GM12878 (cell line): ENCODE measurements around the gene TMCO1. TPM values are rescaled to one million over a fixed set of nuclear protein-coding genes. Genes with fewer than 3 reads are reported as not detected.
"Not testable (repeated sequence)": the region's sequence is repeated elsewhere in the genome, so short reads cannot be mapped to it uniquely, and the experiment has no call there.

Source experiments
- ATAC-seq: fragments of 200-7000 bp; cut with Tn5 transposase; 3 replicates; pipeline ENCODE4 v1.9.1; 2020; ENCODE audit warnings: mild to moderate bottlenecking, moderate library complexity
- BruUV-seq: library from RNA; stranded (reverse); fragments of 400-500 nt; replicated peaks from 2 replicates; lab custom pipeline; 2021; lab: Mats Ljungman, UMichigan
- CTCF ChIA-PET: fragments of 300-600 bp; sonication (Branson Sonifier 250); formaldehyde crosslinking; extraction: SDS; loops from one replicate; lab custom pipeline; 2021; ENCODE audit warnings: inconsistent platforms; lab: Yijun Ruan, JAX
- POLR2A ChIA-PET: fragments of 350-600 bp; formaldehyde crosslinking; extraction: SDS; loops from one replicate; lab custom pipeline; 2021; ENCODE audit warnings: inconsistent platforms; lab: Charles Lee
- RAD21 ChIA-PET: fragments of 300-600 bp; sonication (Branson Sonifier 250); formaldehyde crosslinking; loops from one replicate; lab custom pipeline; 2023; ENCODE audit warnings: antibody characterized with exemption; ENCODE audit not compliant: unreplicated experiment; lab: Charles Lee
- SMC1A ChIA-PET: fragments of 300-600 bp; sonication (Branson Sonifier 250); formaldehyde crosslinking; loops from one replicate; lab custom pipeline; 2023; ENCODE audit not compliant: unreplicated experiment, uncharacterized antibody; lab: Charles Lee
- DNase-seq: peaks from one replicate; pipeline ENCODE4 v3.0.0-alpha.2; 2011; ENCODE audit warnings: low read depth, low spot score
- FAIRE-seq: peaks from 3 replicates; lab custom pipeline; 2011; peaks lifted over from hg19 to GRCh38; lab: Jason Lieb, UNC
- H2AFZ ChIP-seq: 2 replicates; pipeline ENCODE4 v1.6.0; 2011; ENCODE audit warnings: low read depth, low read length, control low read depth; ENCODE audit not compliant: control insufficient read depth
- H3K27ac ChIP-seq: 2 replicates; pipeline ENCODE4 v1.5.1; 2011; ENCODE audit warnings: control low read depth; ENCODE audit not compliant: control insufficient read depth, insufficient read depth
- H3K27me3 ChIP-seq, 2 experiments: replicated peaks in 1 of 2; 2 replicates each; pipeline versions ENCODE4 v1.6.0 to v1.6.1; 2011; ENCODE audit warnings: low read length in 1 of 2; ENCODE audit not compliant: control insufficient read depth in 2 of 2, insufficient read depth in 2 of 2
- H3K36me3 ChIP-seq, 2 experiments: 2 replicates each; pipeline ENCODE4 v1.5.1; 2011; ENCODE audit warnings: low read length in 1 of 2; ENCODE audit not compliant: control insufficient read depth in 2 of 2, insufficient read depth in 2 of 2
- H3K4me1 ChIP-seq: 2 replicates; pipeline ENCODE4 v1.6.1; 2011; ENCODE audit warnings: mild to moderate bottlenecking, low read length, moderate library complexity, mixed read lengths; ENCODE audit not compliant: control insufficient read depth, insufficient read depth
- H3K4me2 ChIP-seq: 2 replicates; pipeline ENCODE4 v1.6.0; 2011; ENCODE audit warnings: control low read depth; ENCODE audit not compliant: control insufficient read depth, insufficient read depth
- H3K4me3 ChIP-seq: fragments of 200-600 bp; sonication (generic); 2 replicates; pipeline ENCODE4 v1.5.1; 2016
- H3K79me2 ChIP-seq: 2 replicates; pipeline ENCODE4 v1.6.0; 2011; ENCODE audit warnings: low read length; ENCODE audit not compliant: control insufficient read depth, insufficient read depth
- H3K9ac ChIP-seq: 2 replicates; pipeline ENCODE4 v1.8.0; 2011; ENCODE audit warnings: low read length, control low read depth, mixed read lengths; ENCODE audit not compliant: control insufficient read depth, insufficient read depth
- H3K9me3 ChIP-seq: replicated peaks from 3 replicates; pipeline ENCODE4 v1.5.1; 2011; ENCODE audit warnings: mild to moderate bottlenecking, low read length; ENCODE audit not compliant: control insufficient read depth, insufficient read depth
- H4K20me1 ChIP-seq: 2 replicates; pipeline ENCODE4 v1.6.0; 2011; ENCODE audit not compliant: control insufficient read depth, insufficient read depth
- BHLHE40 ChIP-seq, 2 experiments: fragments of 450-650 bp in 1 of 2; IDR thresholded peaks; 2 replicates each; pipeline ENCODE4 v1.6.1; 2011 to 2017; ENCODE audit warnings: low read depth in 2 of 2, borderline replicate concordance in 1 of 2, improper control_type of control experiment in 1 of 2, low read length in 1 of 2, mild to moderate bottlenecking in 1 of 2
- CEBPB ChIP-seq, 2 experiments: fragments of 150-350 bp in 1 of 2; IDR thresholded peaks; 2 replicates each; pipeline ENCODE4 v1.6.1; 2012 to 2014; ENCODE audit warnings: low read depth in 2 of 2, low read length in 2 of 2, borderline replicate concordance in 1 of 2, inconsistent platforms in 1 of 2
- MEF2A ChIP-seq: IDR thresholded peaks from 2 replicates; pipeline ENCODE4 v1.6.1; 2011; ENCODE audit warnings: low read depth, mild to moderate bottlenecking, low read length, moderate library complexity; ENCODE audit not compliant: insufficient read depth
- PAX8 ChIP-seq: fragments of 450-650 bp; IDR thresholded peaks from 2 replicates; pipeline ENCODE4 v1.6.1; 2017; ENCODE audit warnings: mild to moderate bottlenecking, moderate library complexity
- SP1 ChIP-seq: IDR thresholded peaks from one replicate; pipeline ENCODE4 v1.6.1; 2011; ENCODE audit warnings: low read depth, low read length
- ZBTB33 ChIP-seq: fragments of 450-650 bp; IDR thresholded peaks from 2 replicates; pipeline ENCODE4 v1.6.1; 2017; ENCODE audit warnings: mild to moderate bottlenecking
- WGBS: methylation state at CpG from one replicate; pipeline ENCODE4 v1.1.6; 2016; ENCODE audit warnings: low lambda C conversion rate; ENCODE audit not compliant: insufficient replicate concordance, insufficient coverage; ENCODE audit errors: missing lambda C conversion rate; 5-methylcytosine and 5-hydroxymethylcytosine counted together
- in situ Hi-C: fragments of 300-500 bp; cut with MboI; formaldehyde crosslinking; loops from 9 replicates; pipeline ENCODE4 v1.14.3; 2018; ENCODE audit warnings: mixed read lengths
- intact Hi-C: fragments of 100-400 bp; cut with micrococcal nuclease; formaldehyde crosslinking; loops from one replicate; pipeline ENCODE4 v1.14.2; 2022; ENCODE audit not compliant: unreplicated experiment
- polyA plus RNA-seq, 11 experiments: library from polyadenylated mRNA; depleted of rRNA in 4 of 11; unstranded in 6 of 11; stranded (reverse) in 5 of 11; fragments of >200 nt; fragmentation: Nextera tagmentation in 4 of 11; fragmentation: Illumina TruSeq in 1 of 11; extraction: Ambion mirVana in 4 of 11; extraction: Trizol in 1 of 11; gene quantifications; 1 replicate in 1 of 11; 2 replicates in 10 of 11; pipeline versions ENCODE4 v1.2.1 to v1.2.3, GENCODE V29; 2011 to 2016; ENCODE audit warnings: inconsistent platforms in 2 of 11, missing spikeins in 2 of 11, low read depth in 1 of 11
- total RNA-seq, 4 experiments: library from RNA; depleted of rRNA in 3 of 4; stranded (reverse); fragments of >200 nt in 3 of 4; fragmentation: Illumina TruSeq in 1 of 4; extraction: Trizol in 1 of 4; gene quantifications; 2 replicates each; pipeline versions ENCODE4 v1.2.1 to v1.2.3, GENCODE V29; 2013 to 2021

Gene TMCO1
- total and polyA plus RNA-seq, 10 of the 15 experiments (the other 5 are each of a cell fraction or from before 2014, with no cell fraction given): 50.3 to 253 (median 126) TPM

DNA sequence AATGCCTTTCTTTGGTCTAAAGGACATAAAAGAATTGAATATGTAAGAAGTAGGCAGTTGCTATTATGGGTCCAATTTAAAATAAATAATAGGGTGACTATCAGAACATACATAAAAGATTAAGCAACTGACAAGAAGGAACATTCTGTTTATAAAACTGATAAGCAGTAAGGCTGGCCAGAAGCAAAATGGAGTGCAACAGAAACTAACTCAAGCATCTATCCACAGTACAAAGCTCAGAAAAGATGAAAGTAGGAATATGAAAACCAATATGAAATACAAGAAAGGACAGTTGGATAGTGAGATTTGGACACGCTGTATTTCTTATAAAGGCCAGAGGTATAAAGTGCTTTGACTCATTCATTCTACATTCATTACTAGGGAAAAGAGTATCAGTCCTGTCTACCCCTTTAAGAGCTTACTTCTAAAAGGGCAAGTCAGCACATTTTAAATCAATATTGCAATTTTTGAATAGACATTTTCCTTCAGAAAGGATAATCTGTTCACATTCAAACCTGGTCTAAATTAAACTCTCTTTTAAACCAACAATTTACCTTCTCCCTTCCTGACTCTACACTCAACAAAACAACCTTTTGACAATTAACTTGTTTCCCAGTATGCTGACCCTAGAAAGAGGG lies 84.7 kb downstream of the TMCO1 start:
- SMC1A ChIA-PET: interaction anchor here (1.2 kb wide), 1 partner anchor 228 kb away, joined by 3 read pairs; no protein-coding TSS in a partner anchor
- no peak overlapping the region for H3K4me3 ChIP-seq
- in situ Hi-C loops (no loop called here), intact Hi-C loops (no loop called here)
- TF ChIP-seq SP1: no peak
- no peak for TF ChIP-seq MEF2A
- no peak for TF ChIP-seq BHLHE40 (IDR thresholded peaks at IDR 0.05; ENCODE audit: borderline replicate concordance in 1 of 2, low read depth in 2 of 2, low read length in 1 of 2)
- TF ChIP-seq PAX8: no peak
- no peak for TF ChIP-seq CEBPB (IDR thresholded peaks at IDR 0.05; ENCODE audit: borderline replicate concordance in 1 of 2, low read depth in 2 of 2, low read length in 2 of 2)
- BruUV-seq: no TSS peak
- DNase-seq: no peak
- H3K9ac ChIP-seq: no peak overlapping the region
- no peak for FAIRE-seq
- CTCF ChIA-PET: interaction anchor here (1.0 to 6.5 kb wide), 5 partner anchors 14 to 230 kb away, joined by 3 to 62 read pairs (median 4); partner anchors contain the start of gene ALDH9A1
- POLR2A ChIA-PET: interaction anchor here (1.2 kb wide), 1 partner anchor 14 kb away, joined by 3 read pairs; no protein-coding TSS in a partner anchor
- no peak overlapping the region for H2AFZ ChIP-seq
- 52% methylated on average over 1 of the region's 1 CpG for whole genome bisulfite sequencing
- H3K79me2 ChIP-seq: peaks cover 16% of the 10 kb centered on the region
- H3K27me3 ChIP-seq: no peaks in the 10 kb centered on the region
- peaks cover 10% of the 10 kb centered on the region for H3K4me1 ChIP-seq
- H4K20me1 ChIP-seq: no peaks in the 10 kb centered on the region
- H3K36me3 ChIP-seq: peaks cover 0 to 30% of the 10 kb centered on the region in 2 experiments
- H3K4me2 ChIP-seq: no peak overlapping the region
- no peaks in the 10 kb centered on the region; the same call in 2 of the 3 replicates for H3K9me3 ChIP-seq
- no peak overlapping the region for H3K27ac ChIP-seq
- RAD21 ChIA-PET: interaction anchor here (0.9 kb wide), 1 partner anchor 61 kb away, joined by 3 read pairs; no protein-coding TSS in a partner anchor
- no peak for ATAC-seq

DNA sequence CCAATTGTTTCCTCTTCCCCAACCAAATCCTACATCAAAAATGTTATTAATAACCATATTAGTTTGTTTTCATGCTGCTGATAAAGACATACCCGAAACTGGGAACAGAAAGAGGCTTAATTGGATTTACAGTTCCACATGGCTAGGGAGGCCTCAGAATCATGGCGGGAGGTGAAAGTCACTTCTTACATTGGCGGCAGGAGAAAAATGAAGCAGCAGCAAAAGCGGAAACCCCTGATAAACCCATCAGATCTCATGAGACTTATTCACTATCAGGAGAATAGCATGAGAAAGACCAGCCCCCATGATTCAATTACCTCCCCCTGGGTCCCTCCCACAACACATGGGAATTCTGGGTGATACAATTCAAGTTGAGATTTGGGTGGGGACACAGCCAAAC lies 87.9 kb downstream of the TMCO1 start:
- BruUV-seq, H3K27ac ChIP-seq, RAD21 ChIA-PET, DNase-seq, H3K27me3 ChIP-seq, H3K79me2 ChIP-seq, H2AFZ ChIP-seq, H3K9ac ChIP-seq, intact Hi-C loops, ATAC-seq, H3K4me1 ChIP-seq, H4K20me1 ChIP-seq, in situ Hi-C loops, H3K9me3 ChIP-seq, FAIRE-seq, H3K4me3 ChIP-seq, POLR2A ChIA-PET, H3K4me2 ChIP-seq: not testable (repeated sequence)
- 0 out of 2 replicates have a peak, but pooled peaks have one; percentile 51 for TF ChIP-seq ZBTB33
- peaks cover 0 to 31% of the 10 kb centered on the region in 2 experiments for H3K36me3 ChIP-seq
- SMC1A ChIA-PET: interaction anchor here (1.3 kb wide), 1 partner anchor 18 kb away, joined by 5 read pairs; no protein-coding TSS in a partner anchor
- CTCF ChIA-PET: interaction anchor here (0.9 to 1.6 kb wide), 2 partner anchors 143 to 214 kb away, joined by 4 read pairs; no protein-coding TSS in a partner anchor
- WGBS: 81% methylated on average over 4 of the region's 4 CpGs
